Endothelial cell of umbilical vein (primary cell): ENCODE results near the gene RCOR1. TPM values are rescaled to one million over a fixed set of nuclear protein-coding genes. Genes with fewer than 3 reads are reported as not detected.

Source experiments
- BruUV-seq: library from RNA; stranded (reverse); fragments of 400-500 nt; replicated peaks from 2 replicates; lab custom pipeline; 2021; lab: Mats Ljungman, UMichigan
- CTCF ChIA-PET: fragments of 300-600, 350-600 bp; sonication (Branson Sonifier 250); formaldehyde crosslinking; loops from one replicate; lab custom pipeline; 2021; ENCODE audit warnings: antibody characterized with exemption, inconsistent platforms; lab: Charles Lee
- POLR2A ChIA-PET: fragments of 300-600, 350-600 bp; sonication (Branson Sonifier 250); formaldehyde crosslinking; loops from one replicate; lab custom pipeline; 2021; ENCODE audit warnings: antibody characterized with exemption, inconsistent platforms; lab: Charles Lee
- DNase-seq: peaks from one replicate; pipeline ENCODE4 v3.0.0-alpha.2; 2011; ENCODE audit warnings: low read depth, low spot score
- FAIRE-seq: peaks from 2 replicates; lab custom pipeline; 2011; peaks lifted over from hg19 to GRCh38; lab: Jason Lieb, UNC
- H2AFZ ChIP-seq: 2 replicates; pipeline ENCODE4 v1.6.0; 2012; ENCODE audit warnings: low read depth, low read length, control low read depth, inconsistent platforms
- H3K27ac ChIP-seq: 2 replicates; pipeline ENCODE4 v1.5.1; 2011; ENCODE audit warnings: low read depth, mild to moderate bottlenecking, control low read depth, low read length, moderate library complexity; ENCODE audit not compliant: insufficient read depth
- H3K27me3 ChIP-seq, 2 experiments: 2 replicates each; pipeline versions ENCODE4 v1.6.0 to v1.6.1; 2011; ENCODE audit warnings: low read length in 2 of 2, mixed read lengths in 1 of 2; ENCODE audit not compliant: control insufficient read depth in 2 of 2, insufficient read depth in 2 of 2
- H3K36me3 ChIP-seq, 2 experiments: 2 replicates in 1 of 2; 3 replicates in 1 of 2; pipeline ENCODE4 v1.5.1; 2011; ENCODE audit warnings: low read length in 2 of 2, mild to moderate bottlenecking in 1 of 2, moderate library complexity in 1 of 2; ENCODE audit not compliant: control insufficient read depth in 2 of 2, insufficient read depth in 2 of 2; ENCODE audit errors: extremely low read depth in 1 of 2
- H3K4me1 ChIP-seq: 3 replicates; pipeline ENCODE4 v1.5.1; 2011; ENCODE audit warnings: mild to moderate bottlenecking, low read length; ENCODE audit not compliant: control insufficient read depth, insufficient read depth; ENCODE audit errors: extremely low read depth
- H3K4me2 ChIP-seq: 2 replicates; pipeline ENCODE4 v1.6.1; 2011; ENCODE audit warnings: low read length, control low read depth, mixed read lengths; ENCODE audit not compliant: insufficient read depth
- H3K4me3 ChIP-seq, 3 experiments: fragments of 200-600 bp in 1 of 3; sonication (generic), shearing (Covaris generic) in 1 of 3; replicated peaks in 1 of 3; 2 replicates each; pipeline ENCODE4 v1.5.1; 2011 to 2016; ENCODE audit warnings: control low read depth in 3 of 3, low read length in 3 of 3, mild to moderate bottlenecking in 2 of 3, inconsistent platforms in 1 of 3, low read depth in 1 of 3, moderate library complexity in 1 of 3; ENCODE audit not compliant: insufficient read depth in 1 of 3
- H3K79me2 ChIP-seq: 2 replicates; pipeline ENCODE4 v1.6.0; 2012; ENCODE audit warnings: low read length, inconsistent platforms; ENCODE audit not compliant: control insufficient read depth, insufficient read depth
- H3K9ac ChIP-seq: replicated peaks from 2 replicates; pipeline ENCODE3; 2011; ENCODE audit warnings: low read length, control low read depth; ENCODE audit not compliant: insufficient read depth; ENCODE audit errors: extremely low read depth
- H3K9me1 ChIP-seq: replicated peaks from 3 replicates; pipeline ENCODE4 v1.6.0; 2011; ENCODE audit warnings: mild to moderate bottlenecking, low read length; ENCODE audit not compliant: control insufficient read depth, insufficient read depth; ENCODE audit errors: extremely low read depth
- H3K9me3 ChIP-seq: replicated peaks from 2 replicates; pipeline ENCODE4 v1.5.1; 2012; ENCODE audit warnings: low read length, inconsistent platforms; ENCODE audit not compliant: control insufficient read depth, insufficient read depth
- H4K20me1 ChIP-seq: replicated peaks from 2 replicates; pipeline ENCODE3; 2011; ENCODE audit warnings: mild to moderate bottlenecking, low read length; ENCODE audit not compliant: control insufficient read depth, insufficient read depth; ENCODE audit errors: extremely low read depth
- EZH2 ChIP-seq: IDR thresholded peaks from 2 replicates; pipeline ENCODE4 v1.6.1; 2012; ENCODE audit warnings: borderline replicate concordance, low read depth, mild to moderate bottlenecking, moderate library complexity, low read length, inconsistent platforms; ENCODE audit not compliant: severe bottlenecking
- FOS ChIP-seq: IDR thresholded peaks from 2 replicates; pipeline ENCODE4 v1.6.1; 2011; ENCODE audit warnings: mild to moderate bottlenecking, low read length, moderate library complexity, borderline replicate concordance; ENCODE audit not compliant: insufficient read depth
- GATA2 ChIP-seq: IDR thresholded peaks from 2 replicates; pipeline ENCODE4 v1.7.0; 2011; ENCODE audit warnings: low read depth, mild to moderate bottlenecking, moderate library complexity, mixed read lengths, low read length; ENCODE audit not compliant: insufficient read length, insufficient read depth
- JUN ChIP-seq: IDR thresholded peaks from 2 replicates; pipeline ENCODE4 v1.6.1; 2011; ENCODE audit warnings: borderline replicate concordance, low read depth; ENCODE audit not compliant: insufficient read length, insufficient read depth
- MYC ChIP-seq: IDR thresholded peaks from one replicate; pipeline ENCODE4 v1.6.1; 2011; ENCODE audit warnings: mild to moderate bottlenecking, low read depth, low read length
- POLR2A ChIP-seq: IDR thresholded peaks from 2 replicates; pipeline ENCODE4 v1.6.1; 2012; ENCODE audit warnings: low read depth, mild to moderate bottlenecking, control low read depth, low read length
- POLR2AphosphoS5 ChIP-seq: IDR thresholded peaks from 2 replicates; pipeline ENCODE4 v1.6.1; 2012; ENCODE audit warnings: low read depth, mild to moderate bottlenecking, control low read depth, low read length, moderate library complexity; ENCODE audit not compliant: insufficient read depth
- dilution Hi-C: fragments of 300-500 bp; cut with MboI; formaldehyde crosslinking; loops from one replicate; pipeline ENCODE4 v1.15.0; 2019; ENCODE audit warnings: low sequenced_read_pairs; ENCODE audit not compliant: extremely low pct_ligation_motif_present
- intact Hi-C: fragments of 100-400 bp; cut with micrococcal nuclease; formaldehyde crosslinking; loops from one replicate; pipeline ENCODE4 v1.10.0; 2022
- polyA plus RNA-seq, 4 experiments: library from polyadenylated mRNA; depleted of rRNA in 3 of 4; stranded (reverse) in 3 of 4; unstranded in 1 of 4; fragments of >200 nt; gene quantifications; 2 replicates each; pipeline versions ENCODE4 v1.2.1 to v1.2.3, GENCODE V29; 2011 to 2012; ENCODE audit warnings: missing spikeins in 1 of 4
- total RNA-seq: library from RNA; stranded (reverse); gene quantifications from 2 replicates; pipeline ENCODE4 v1.2.3, GENCODE V29; 2021
- TF ChIP-seq, protein P1 (sequence below), 2 donors: IDR thresholded peaks; 1 replicate in 1 of 2; 2 replicates in 1 of 2; pipeline ENCODE4 v1.5.1; 2011; ENCODE audit warnings: low read length in 2 of 2, mild to moderate bottlenecking in 2 of 2, moderate library complexity in 2 of 2, control low read depth in 1 of 2, inconsistent platforms in 1 of 2, low read depth in 1 of 2; ENCODE audit not compliant: insufficient read depth in 1 of 2; ENCODE audit errors: extremely low read depth in 1 of 2
- TF ChIP-seq, protein P2 (sequence below): IDR thresholded peaks from 2 replicates; pipeline ENCODE4 v1.6.1; 2011; ENCODE audit not compliant: insufficient read depth, insufficient read length

Gene RCOR1
- total and polyA plus RNA-seq, 2 donors (not counting 3 experiments of a cell fraction or from before 2014, with no cell fraction given), result 15.6 to 32.2 TPM

DNA sequence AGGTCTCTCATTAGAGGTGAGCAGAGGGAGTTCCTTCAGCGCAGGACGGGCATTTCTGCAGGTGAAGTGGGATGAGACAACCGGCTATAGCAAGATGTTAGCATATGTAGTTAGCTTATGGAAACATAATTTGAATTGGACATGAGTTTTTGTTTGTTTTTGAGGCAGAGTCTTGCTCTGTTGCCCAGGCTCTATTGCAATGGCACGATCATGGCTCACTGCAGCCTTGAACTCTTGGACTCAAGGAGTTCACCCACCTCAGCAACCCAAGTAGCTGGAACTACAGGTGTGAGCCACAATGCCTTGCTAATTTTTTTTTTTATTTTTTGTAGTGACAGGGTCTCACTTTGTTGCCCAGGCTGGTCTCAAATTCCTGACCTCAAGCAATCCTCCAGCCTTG lies 69.2 kb downstream of the RCOR1 start:
- Histone ChIP-seq H3K79me2 (peaks cover 79% of the 10 kb centered on the region), H2AFZ (no peak overlapping the region), H3K27me3 (no peaks in the 10 kb centered on the region), H3K4me1 (peaks cover 3% of the 10 kb centered on the region), H3K9me1 (no peaks in the 10 kb centered on the region), H3K4me2 (no peak overlapping the region), H3K4me3 (no peak overlapping the region), H4K20me1 (no peaks in the 10 kb centered on the region), H3K9me3 (no peaks in the 10 kb centered on the region), H3K27ac (no peak overlapping the region), H3K36me3 (no peaks in the 10 kb centered on the region), H3K9ac (no peak overlapping the region)
- FAIRE-seq (no peak), DNase-seq (no peak)
- no TSS peak for BruUV-seq
- POLR2A ChIA-PET, result no interaction called here
- no peak for TF ChIP-seq JUN
- TF ChIP-seq POLR2A, result no peak
- TF ChIP-seq MYC, result no peak
- no peak for TF ChIP-seq GATA2
- TF ChIP-seq EZH2, result no peak
- CTCF ChIA-PET, result interaction anchor here (1.4 to 2.3 kb wide), 2 partner anchors 67 to 137 kb away, joined by 3 to 7 read pairs; no protein-coding TSS in a partner anchor
- intact Hi-C loops (no loop called here), dilution Hi-C loops (no loop called here)

DNA sequence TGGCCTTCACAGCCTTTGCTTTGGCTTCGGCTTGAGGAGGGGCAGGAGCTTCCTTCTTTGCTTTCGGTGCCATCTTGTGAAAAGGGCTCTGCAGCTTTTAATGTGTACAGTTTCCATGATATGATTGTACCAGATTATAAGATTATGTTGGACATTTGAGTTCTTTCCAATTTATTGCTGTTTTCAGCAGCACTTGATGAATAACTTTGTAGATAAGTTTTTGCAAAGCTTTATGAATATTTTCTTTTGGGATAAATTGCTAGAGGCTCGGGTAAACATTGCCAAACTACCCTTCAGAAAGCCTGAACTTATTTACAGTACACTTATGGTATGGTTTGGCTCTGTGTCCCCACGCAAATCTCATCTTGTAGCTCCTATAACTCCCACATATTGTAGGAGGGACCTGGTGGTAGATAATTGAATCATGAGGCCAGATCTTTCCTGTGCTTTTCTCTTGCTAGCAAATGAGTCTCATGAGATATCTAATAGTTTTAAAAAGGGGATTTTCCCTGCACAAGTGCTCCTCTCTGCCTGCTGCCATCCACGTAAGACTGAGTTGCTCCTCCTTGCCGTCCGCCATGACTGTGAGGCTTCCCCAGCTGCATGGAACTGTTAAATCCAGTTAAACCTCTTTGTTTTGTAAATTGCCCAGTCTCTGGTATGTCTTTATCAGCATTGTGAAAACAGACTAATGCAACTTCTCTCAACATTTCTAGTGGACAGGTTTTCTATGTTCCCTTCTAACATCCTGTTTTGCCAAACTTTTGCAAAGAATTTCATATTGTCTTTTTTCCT lies 70.4 kb downstream of the RCOR1 start:
- Histone ChIP-seq H3K4me1 (peaks cover 3% of the 10 kb centered on the region), H3K4me2 (no peak overlapping the region), H3K9me3 (no peaks in the 10 kb centered on the region), H3K9ac (no peak overlapping the region), H3K4me3 (no peak overlapping the region), H4K20me1 (no peaks in the 10 kb centered on the region), H3K36me3 (no peaks in the 10 kb centered on the region), H3K9me1 (no peaks in the 10 kb centered on the region), H2AFZ (no peak overlapping the region), H3K79me2 (peaks cover 79% of the 10 kb centered on the region), H3K27ac (no peak overlapping the region), H3K27me3 (no peaks in the 10 kb centered on the region)
- ChIA-PET CTCF (interaction anchor here (1.0 to 2.3 kb wide), 5 partner anchors 8 to 138 kb away, joined by 3 to 7 read pairs (median 3); no protein-coding TSS in a partner anchor), POLR2A (no interaction called here)
- DNase-seq (no peak), FAIRE-seq (no peak)
- dilution Hi-C loops, result no loop called here
- BruUV-seq, result no TSS peak
- intact Hi-C loops, result no loop called here
- TF ChIP-seq, protein P1, sequence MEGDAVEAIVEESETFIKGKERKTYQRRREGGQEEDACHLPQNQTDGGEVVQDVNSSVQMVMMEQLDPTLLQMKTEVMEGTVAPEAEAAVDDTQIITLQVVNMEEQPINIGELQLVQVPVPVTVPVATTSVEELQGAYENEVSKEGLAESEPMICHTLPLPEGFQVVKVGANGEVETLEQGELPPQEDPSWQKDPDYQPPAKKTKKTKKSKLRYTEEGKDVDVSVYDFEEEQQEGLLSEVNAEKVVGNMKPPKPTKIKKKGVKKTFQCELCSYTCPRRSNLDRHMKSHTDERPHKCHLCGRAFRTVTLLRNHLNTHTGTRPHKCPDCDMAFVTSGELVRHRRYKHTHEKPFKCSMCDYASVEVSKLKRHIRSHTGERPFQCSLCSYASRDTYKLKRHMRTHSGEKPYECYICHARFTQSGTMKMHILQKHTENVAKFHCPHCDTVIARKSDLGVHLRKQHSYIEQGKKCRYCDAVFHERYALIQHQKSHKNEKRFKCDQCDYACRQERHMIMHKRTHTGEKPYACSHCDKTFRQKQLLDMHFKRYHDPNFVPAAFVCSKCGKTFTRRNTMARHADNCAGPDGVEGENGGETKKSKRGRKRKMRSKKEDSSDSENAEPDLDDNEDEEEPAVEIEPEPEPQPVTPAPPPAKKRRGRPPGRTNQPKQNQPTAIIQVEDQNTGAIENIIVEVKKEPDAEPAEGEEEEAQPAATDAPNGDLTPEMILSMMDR (IDR thresholded peaks at IDR 0.05; ENCODE audit: extremely low read depth in 1 of 2, insufficient read depth in 1 of 2, low read depth in 1 of 2, low read length in 2 of 2), result no peak
- TF ChIP-seq JUN, result no peak
- no peak for TF ChIP-seq FOS
- TF ChIP-seq GATA2, result no peak
- TF ChIP-seq EZH2, result no peak
- no peak for TF ChIP-seq MYC
- no peak for TF ChIP-seq POLR2A
- TF ChIP-seq, protein P2, sequence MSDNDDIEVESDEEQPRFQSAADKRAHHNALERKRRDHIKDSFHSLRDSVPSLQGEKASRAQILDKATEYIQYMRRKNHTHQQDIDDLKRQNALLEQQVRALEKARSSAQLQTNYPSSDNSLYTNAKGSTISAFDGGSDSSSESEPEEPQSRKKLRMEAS, result no peak
- TF ChIP-seq POLR2AphosphoS5, result no peak
